Endothelial cell of umbilical vein (primary cell): ENCODE results near the gene FBXW7. TPM values are rescaled to one million over a fixed set of nuclear protein-coding genes. Genes with fewer than 3 reads are reported as not detected.

Source experiments
- BruUV-seq: library from RNA; stranded (reverse); fragments of 400-500 nt; replicated peaks from 2 replicates; lab custom pipeline; 2021; lab: Mats Ljungman, UMichigan
- CTCF ChIA-PET: fragments of 300-600, 350-600 bp; sonication (Branson Sonifier 250); formaldehyde crosslinking; loops from one replicate; lab custom pipeline; 2021; ENCODE audit warnings: antibody characterized with exemption, inconsistent platforms; lab: Charles Lee
- POLR2A ChIA-PET: fragments of 300-600, 350-600 bp; sonication (Branson Sonifier 250); formaldehyde crosslinking; loops from one replicate; lab custom pipeline; 2021; ENCODE audit warnings: antibody characterized with exemption, inconsistent platforms; lab: Charles Lee
- DNase-seq: peaks from one replicate; pipeline ENCODE4 v3.0.0-alpha.2; 2011; ENCODE audit warnings: low read depth, low spot score
- FAIRE-seq: peaks from 2 replicates; lab custom pipeline; 2011; peaks lifted over from hg19 to GRCh38; lab: Jason Lieb, UNC
- H2AFZ ChIP-seq: 2 replicates; pipeline ENCODE4 v1.6.0; 2012; ENCODE audit warnings: low read depth, low read length, control low read depth, inconsistent platforms
- H3K27ac ChIP-seq: 2 replicates; pipeline ENCODE4 v1.5.1; 2011; ENCODE audit warnings: low read depth, mild to moderate bottlenecking, control low read depth, low read length, moderate library complexity; ENCODE audit not compliant: insufficient read depth
- H3K27me3 ChIP-seq, 2 experiments: 2 replicates each; pipeline versions ENCODE4 v1.6.0 to v1.6.1; 2011; ENCODE audit warnings: low read length in 2 of 2, mixed read lengths in 1 of 2; ENCODE audit not compliant: control insufficient read depth in 2 of 2, insufficient read depth in 2 of 2
- H3K36me3 ChIP-seq, 2 experiments: 2 replicates in 1 of 2; 3 replicates in 1 of 2; pipeline ENCODE4 v1.5.1; 2011; ENCODE audit warnings: low read length in 2 of 2, mild to moderate bottlenecking in 1 of 2, moderate library complexity in 1 of 2; ENCODE audit not compliant: control insufficient read depth in 2 of 2, insufficient read depth in 2 of 2; ENCODE audit errors: extremely low read depth in 1 of 2
- H3K4me1 ChIP-seq: 3 replicates; pipeline ENCODE4 v1.5.1; 2011; ENCODE audit warnings: mild to moderate bottlenecking, low read length; ENCODE audit not compliant: control insufficient read depth, insufficient read depth; ENCODE audit errors: extremely low read depth
- H3K4me2 ChIP-seq: 2 replicates; pipeline ENCODE4 v1.6.1; 2011; ENCODE audit warnings: low read length, control low read depth, mixed read lengths; ENCODE audit not compliant: insufficient read depth
- H3K4me3 ChIP-seq, 3 experiments: fragments of 200-600 bp in 1 of 3; sonication (generic), shearing (Covaris generic) in 1 of 3; replicated peaks in 1 of 3; 2 replicates each; pipeline ENCODE4 v1.5.1; 2011 to 2016; ENCODE audit warnings: control low read depth in 3 of 3, low read length in 3 of 3, mild to moderate bottlenecking in 2 of 3, inconsistent platforms in 1 of 3, low read depth in 1 of 3, moderate library complexity in 1 of 3; ENCODE audit not compliant: insufficient read depth in 1 of 3
- H3K79me2 ChIP-seq: 2 replicates; pipeline ENCODE4 v1.6.0; 2012; ENCODE audit warnings: low read length, inconsistent platforms; ENCODE audit not compliant: control insufficient read depth, insufficient read depth
- H3K9ac ChIP-seq: replicated peaks from 2 replicates; pipeline ENCODE3; 2011; ENCODE audit warnings: low read length, control low read depth; ENCODE audit not compliant: insufficient read depth; ENCODE audit errors: extremely low read depth
- H3K9me1 ChIP-seq: replicated peaks from 3 replicates; pipeline ENCODE4 v1.6.0; 2011; ENCODE audit warnings: mild to moderate bottlenecking, low read length; ENCODE audit not compliant: control insufficient read depth, insufficient read depth; ENCODE audit errors: extremely low read depth
- H3K9me3 ChIP-seq: replicated peaks from 2 replicates; pipeline ENCODE4 v1.5.1; 2012; ENCODE audit warnings: low read length, inconsistent platforms; ENCODE audit not compliant: control insufficient read depth, insufficient read depth
- H4K20me1 ChIP-seq: replicated peaks from 2 replicates; pipeline ENCODE3; 2011; ENCODE audit warnings: mild to moderate bottlenecking, low read length; ENCODE audit not compliant: control insufficient read depth, insufficient read depth; ENCODE audit errors: extremely low read depth
- EZH2 ChIP-seq: IDR thresholded peaks from 2 replicates; pipeline ENCODE4 v1.6.1; 2012; ENCODE audit warnings: borderline replicate concordance, low read depth, mild to moderate bottlenecking, moderate library complexity, low read length, inconsistent platforms; ENCODE audit not compliant: severe bottlenecking
- FOS ChIP-seq: IDR thresholded peaks from 2 replicates; pipeline ENCODE4 v1.6.1; 2011; ENCODE audit warnings: mild to moderate bottlenecking, low read length, moderate library complexity, borderline replicate concordance; ENCODE audit not compliant: insufficient read depth
- GATA2 ChIP-seq: IDR thresholded peaks from 2 replicates; pipeline ENCODE4 v1.7.0; 2011; ENCODE audit warnings: low read depth, mild to moderate bottlenecking, moderate library complexity, mixed read lengths, low read length; ENCODE audit not compliant: insufficient read length, insufficient read depth
- JUN ChIP-seq: IDR thresholded peaks from 2 replicates; pipeline ENCODE4 v1.6.1; 2011; ENCODE audit warnings: borderline replicate concordance, low read depth; ENCODE audit not compliant: insufficient read length, insufficient read depth
- MYC ChIP-seq: IDR thresholded peaks from one replicate; pipeline ENCODE4 v1.6.1; 2011; ENCODE audit warnings: mild to moderate bottlenecking, low read depth, low read length
- POLR2A ChIP-seq: IDR thresholded peaks from 2 replicates; pipeline ENCODE4 v1.6.1; 2012; ENCODE audit warnings: low read depth, mild to moderate bottlenecking, control low read depth, low read length
- POLR2AphosphoS5 ChIP-seq: IDR thresholded peaks from 2 replicates; pipeline ENCODE4 v1.6.1; 2012; ENCODE audit warnings: low read depth, mild to moderate bottlenecking, control low read depth, low read length, moderate library complexity; ENCODE audit not compliant: insufficient read depth
- dilution Hi-C: fragments of 300-500 bp; cut with MboI; formaldehyde crosslinking; loops from one replicate; pipeline ENCODE4 v1.15.0; 2019; ENCODE audit warnings: low sequenced_read_pairs; ENCODE audit not compliant: extremely low pct_ligation_motif_present
- intact Hi-C: fragments of 100-400 bp; cut with micrococcal nuclease; formaldehyde crosslinking; loops from one replicate; pipeline ENCODE4 v1.10.0; 2022
- polyA plus RNA-seq, 4 experiments: library from polyadenylated mRNA; depleted of rRNA in 3 of 4; stranded (reverse) in 3 of 4; unstranded in 1 of 4; fragments of >200 nt; gene quantifications; 2 replicates each; pipeline versions ENCODE4 v1.2.1 to v1.2.3, GENCODE V29; 2011 to 2012; ENCODE audit warnings: missing spikeins in 1 of 4
- total RNA-seq: library from RNA; stranded (reverse); gene quantifications from 2 replicates; pipeline ENCODE4 v1.2.3, GENCODE V29; 2021
- TF ChIP-seq, protein P1 (sequence below): IDR thresholded peaks from 2 replicates; pipeline ENCODE4 v1.6.1; 2011; ENCODE audit not compliant: insufficient read depth, insufficient read length
- TF ChIP-seq, protein P2 (sequence below), 2 donors: IDR thresholded peaks; 1 replicate in 1 of 2; 2 replicates in 1 of 2; pipeline ENCODE4 v1.5.1; 2011; ENCODE audit warnings: low read length in 2 of 2, mild to moderate bottlenecking in 2 of 2, moderate library complexity in 2 of 2, control low read depth in 1 of 2, inconsistent platforms in 1 of 2, low read depth in 1 of 2; ENCODE audit not compliant: insufficient read depth in 1 of 2; ENCODE audit errors: extremely low read depth in 1 of 2

Gene FBXW7
- total and polyA plus RNA-seq, 2 donors (not counting 3 experiments of a cell fraction or from before 2014, with no cell fraction given) = 7.0 to 28.1 TPM

DNA sequence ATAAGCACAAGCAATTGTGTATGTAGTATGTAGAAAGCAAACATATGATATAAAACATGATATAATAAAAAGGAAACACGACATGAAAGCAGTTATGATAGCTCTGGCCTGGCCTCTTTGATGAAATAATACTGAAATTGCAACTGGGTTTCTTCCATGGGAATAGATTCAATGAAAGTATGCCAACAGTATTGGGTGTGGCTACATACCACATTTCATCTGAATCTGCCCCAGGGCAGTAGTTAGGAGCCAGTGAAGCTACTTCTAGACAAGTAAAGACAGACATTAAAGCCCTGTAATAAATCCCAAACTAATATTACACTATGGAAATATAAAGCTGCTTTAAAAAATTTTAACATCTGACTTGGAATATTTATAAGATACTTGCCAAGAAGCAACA, 207.3 kb downstream of the FBXW7 start:
- no peaks in the 10 kb centered on the region for H3K27me3 ChIP-seq
- intact Hi-C loops = no loop called here
- DNase-seq = no peak
- no peak overlapping the region for H2AFZ ChIP-seq
- H3K79me2 ChIP-seq = no peaks in the 10 kb centered on the region
- H3K4me1 ChIP-seq = no peaks in the 10 kb centered on the region
- ChIA-PET CTCF (no interaction called here), POLR2A (no interaction called here)
- no peaks in the 10 kb centered on the region for H3K9me3 ChIP-seq
- no TSS peak for BruUV-seq
- FAIRE-seq = no peak
- H3K9me1 ChIP-seq = no peaks in the 10 kb centered on the region
- H3K4me3 ChIP-seq = no peak overlapping the region
- dilution Hi-C loops = no loop called here
- H3K27ac ChIP-seq = no peak overlapping the region
- no peak for TF ChIP-seq EZH2
- TF ChIP-seq FOS = no peak
- no peak for TF ChIP-seq POLR2A
- TF ChIP-seq JUN = no peak
- no peak for TF ChIP-seq POLR2AphosphoS5
- TF ChIP-seq, protein P1, sequence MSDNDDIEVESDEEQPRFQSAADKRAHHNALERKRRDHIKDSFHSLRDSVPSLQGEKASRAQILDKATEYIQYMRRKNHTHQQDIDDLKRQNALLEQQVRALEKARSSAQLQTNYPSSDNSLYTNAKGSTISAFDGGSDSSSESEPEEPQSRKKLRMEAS = no peak
- TF ChIP-seq MYC = no peak
- no peak for TF ChIP-seq GATA2
- TF ChIP-seq, protein P2, sequence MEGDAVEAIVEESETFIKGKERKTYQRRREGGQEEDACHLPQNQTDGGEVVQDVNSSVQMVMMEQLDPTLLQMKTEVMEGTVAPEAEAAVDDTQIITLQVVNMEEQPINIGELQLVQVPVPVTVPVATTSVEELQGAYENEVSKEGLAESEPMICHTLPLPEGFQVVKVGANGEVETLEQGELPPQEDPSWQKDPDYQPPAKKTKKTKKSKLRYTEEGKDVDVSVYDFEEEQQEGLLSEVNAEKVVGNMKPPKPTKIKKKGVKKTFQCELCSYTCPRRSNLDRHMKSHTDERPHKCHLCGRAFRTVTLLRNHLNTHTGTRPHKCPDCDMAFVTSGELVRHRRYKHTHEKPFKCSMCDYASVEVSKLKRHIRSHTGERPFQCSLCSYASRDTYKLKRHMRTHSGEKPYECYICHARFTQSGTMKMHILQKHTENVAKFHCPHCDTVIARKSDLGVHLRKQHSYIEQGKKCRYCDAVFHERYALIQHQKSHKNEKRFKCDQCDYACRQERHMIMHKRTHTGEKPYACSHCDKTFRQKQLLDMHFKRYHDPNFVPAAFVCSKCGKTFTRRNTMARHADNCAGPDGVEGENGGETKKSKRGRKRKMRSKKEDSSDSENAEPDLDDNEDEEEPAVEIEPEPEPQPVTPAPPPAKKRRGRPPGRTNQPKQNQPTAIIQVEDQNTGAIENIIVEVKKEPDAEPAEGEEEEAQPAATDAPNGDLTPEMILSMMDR (IDR thresholded peaks at IDR 0.05; ENCODE audit: extremely low read depth in 1 of 2, insufficient read depth in 1 of 2, low read depth in 1 of 2, low read length in 2 of 2) = no peak
- peaks cover 0 to 9% of the 10 kb centered on the region in 2 experiments for H3K36me3 ChIP-seq
- H3K4me2 ChIP-seq = no peak overlapping the region
- H3K9ac ChIP-seq = no peak overlapping the region
- H4K20me1 ChIP-seq = no peaks in the 10 kb centered on the region
